MM.1S (cell line): ENCODE measurements around the gene SMCO1.
"Not testable (repeated sequence)": the region's sequence is repeated elsewhere in the genome, so short reads cannot be mapped to it uniquely, and the experiment has no call there.

Source experiments
- DNase-seq: peaks from one replicate; pipeline ENCODE4 v3.0.0-alpha.2; 2015
- H2AFZ ChIP-seq: fragments of 300-600 bp; sonication (generic); 2 replicates; pipeline ENCODE4 v1.6.0; 2016; ENCODE audit warnings: antibody characterized with exemption, low read length
- H3F3A ChIP-seq: fragments of 300-600 bp; sonication (generic); 2 replicates; pipeline ENCODE4 v1.6.1; 2016; ENCODE audit warnings: mild to moderate bottlenecking, antibody characterized with exemption, low read length, moderate library complexity, mixed read lengths; ENCODE audit not compliant: insufficient read depth
- H3K27ac ChIP-seq: fragments of 300-600 bp; sonication (generic); 2 replicates; pipeline ENCODE4 v1.5.1; 2016; ENCODE audit warnings: mild to moderate bottlenecking, low read length
- H3K27me3 ChIP-seq: fragments of 300-600 bp; sonication (generic); replicated peaks from 2 replicates; pipeline ENCODE4 v1.6.0; 2016; ENCODE audit warnings: low read length; ENCODE audit not compliant: insufficient read depth
- H3K36me3 ChIP-seq: fragments of 300-600 bp; sonication (generic); replicated peaks from 2 replicates; pipeline ENCODE4 v1.6.1; 2016; ENCODE audit warnings: mild to moderate bottlenecking, low read length, mixed read lengths; ENCODE audit not compliant: insufficient read depth
- H3K4me1 ChIP-seq: fragments of 300-600 bp; sonication (generic); 2 replicates; pipeline ENCODE4 v1.6.1; 2016; ENCODE audit warnings: low read length, mixed read lengths
- H3K4me2 ChIP-seq: fragments of 300-600 bp; sonication (generic); 2 replicates; pipeline ENCODE4 v1.6.0; 2016; ENCODE audit warnings: low read depth, low read length
- H3K4me3 ChIP-seq: fragments of 300-600 bp; sonication (generic); 2 replicates; pipeline ENCODE4 v1.5.1; 2016; ENCODE audit warnings: low read length, mixed read lengths
- H3K79me2 ChIP-seq: fragments of 300-600 bp; sonication (generic); 2 replicates; pipeline ENCODE4 v1.6.1; 2016; ENCODE audit warnings: mixed run types, low read length, mixed read lengths
- H3K9ac ChIP-seq: fragments of 300-600 bp; sonication (generic); 2 replicates; pipeline ENCODE4 v1.6.1; 2016; ENCODE audit warnings: low read length, mixed read lengths
- H3K9me2 ChIP-seq: fragments of 300-600 bp; sonication (generic); replicated peaks from 2 replicates; pipeline ENCODE4 v1.6.1; 2016; ENCODE audit warnings: mild to moderate bottlenecking, low read length, mixed read lengths; ENCODE audit not compliant: insufficient read depth
- H3K9me3 ChIP-seq: fragments of 300-600 bp; sonication (generic); replicated peaks from 2 replicates; pipeline ENCODE4 v1.6.1; 2016; ENCODE audit warnings: mild to moderate bottlenecking, low read length, mixed read lengths; ENCODE audit not compliant: insufficient read depth
- H4K20me1 ChIP-seq: fragments of 300-600 bp; sonication (generic); 2 replicates; pipeline ENCODE4 v1.6.1; 2016; ENCODE audit warnings: mild to moderate bottlenecking, low read length, moderate library complexity, mixed read lengths; ENCODE audit not compliant: insufficient read depth
- EZH2 ChIP-seq: fragments of 300-600 bp; sonication (generic); optimal IDR thresholded peaks from 2 replicates; pipeline ENCODE3; 2017; ENCODE audit warnings: low read depth, mild to moderate bottlenecking, antibody characterized with exemption, low read length, mixed read lengths
- EZH2phosphoT487 ChIP-seq: fragments of 300-600 bp; sonication (generic); IDR thresholded peaks from 2 replicates; pipeline ENCODE4 v1.6.1; 2018; ENCODE audit warnings: antibody characterized with exemption, low read length
- TF ChIP-seq, protein P1 (sequence below): fragments of 300-600 bp; sonication (generic); IDR thresholded peaks from 2 replicates; pipeline ENCODE4 v1.5.1; 2016; ENCODE audit warnings: antibody characterized with exemption, low read length, mixed read lengths

SMCO1 gene

DNA sequence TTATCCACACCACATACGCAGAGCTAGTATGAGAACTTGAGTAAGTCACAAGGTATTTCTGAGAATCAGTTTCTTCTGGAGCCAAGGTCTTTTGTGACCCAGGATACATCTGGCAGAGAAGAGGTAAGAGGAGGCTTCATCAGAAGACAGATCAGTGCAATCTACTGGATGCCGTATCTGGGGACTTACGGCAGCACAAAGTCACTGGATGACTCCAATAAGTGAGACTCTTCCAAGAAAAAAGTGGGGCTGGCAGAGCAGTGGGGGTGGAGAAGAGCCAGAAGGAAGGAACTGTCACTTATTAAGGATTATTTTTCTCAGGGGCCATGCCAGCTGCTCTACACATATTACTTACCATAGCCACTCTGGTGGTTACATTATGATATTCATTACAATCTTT is 51.3 kb downstream of the SMCO1 start:
- H3F3A ChIP-seq = no peaks in the 10 kb centered on the region
- no peak overlapping the region for H2AFZ ChIP-seq
- H4K20me1 ChIP-seq = no peaks in the 10 kb centered on the region
- H3K9me2 ChIP-seq = no peaks in the 10 kb centered on the region
- no peaks in the 10 kb centered on the region for H3K9me3 ChIP-seq
- H3K4me1 ChIP-seq = no peaks in the 10 kb centered on the region
- DNase-seq = no peak
- no peak overlapping the region for H3K27ac ChIP-seq
- H3K27me3 ChIP-seq = no peaks in the 10 kb centered on the region
- H3K79me2 ChIP-seq = peaks cover 3% of the 10 kb centered on the region; the same call in 1 of the 2 replicates
- H3K4me2 ChIP-seq = no peak overlapping the region
- no peak overlapping the region for H3K9ac ChIP-seq
- no peak for TF ChIP-seq EZH2phosphoT487
- TF ChIP-seq, protein P1, sequence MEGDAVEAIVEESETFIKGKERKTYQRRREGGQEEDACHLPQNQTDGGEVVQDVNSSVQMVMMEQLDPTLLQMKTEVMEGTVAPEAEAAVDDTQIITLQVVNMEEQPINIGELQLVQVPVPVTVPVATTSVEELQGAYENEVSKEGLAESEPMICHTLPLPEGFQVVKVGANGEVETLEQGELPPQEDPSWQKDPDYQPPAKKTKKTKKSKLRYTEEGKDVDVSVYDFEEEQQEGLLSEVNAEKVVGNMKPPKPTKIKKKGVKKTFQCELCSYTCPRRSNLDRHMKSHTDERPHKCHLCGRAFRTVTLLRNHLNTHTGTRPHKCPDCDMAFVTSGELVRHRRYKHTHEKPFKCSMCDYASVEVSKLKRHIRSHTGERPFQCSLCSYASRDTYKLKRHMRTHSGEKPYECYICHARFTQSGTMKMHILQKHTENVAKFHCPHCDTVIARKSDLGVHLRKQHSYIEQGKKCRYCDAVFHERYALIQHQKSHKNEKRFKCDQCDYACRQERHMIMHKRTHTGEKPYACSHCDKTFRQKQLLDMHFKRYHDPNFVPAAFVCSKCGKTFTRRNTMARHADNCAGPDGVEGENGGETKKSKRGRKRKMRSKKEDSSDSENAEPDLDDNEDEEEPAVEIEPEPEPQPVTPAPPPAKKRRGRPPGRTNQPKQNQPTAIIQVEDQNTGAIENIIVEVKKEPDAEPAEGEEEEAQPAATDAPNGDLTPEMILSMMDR = no peak
- no peak overlapping the region for H3K4me3 ChIP-seq
- H3K36me3 ChIP-seq = no peaks in the 10 kb centered on the region; the same call in 1 of the 2 replicates

DNA sequence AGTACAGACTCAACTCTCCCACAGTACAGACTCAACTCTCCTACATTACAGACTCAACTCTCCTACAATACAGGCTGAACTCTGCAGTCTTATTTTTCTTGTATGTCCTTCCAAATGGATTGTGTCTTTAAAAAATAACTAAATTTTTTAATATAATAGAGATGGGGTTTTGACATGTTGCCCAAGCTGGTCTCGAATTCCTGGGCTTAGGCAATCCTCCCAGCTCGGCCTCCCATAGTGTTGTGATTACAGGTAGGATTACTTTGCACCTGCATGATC is 51.7 kb downstream of the SMCO1 start:
- Histone ChIP-seq H3K27ac (no peak overlapping the region), H3K9me2 (no peaks in the 10 kb centered on the region), H3K27me3 (no peaks in the 10 kb centered on the region), H4K20me1 (no peaks in the 10 kb centered on the region), H2AFZ (no peak overlapping the region), H3K4me3 (no peak overlapping the region), H3K4me1 (no peaks in the 10 kb centered on the region), H3F3A (no peaks in the 10 kb centered on the region), H3K9ac (no peak overlapping the region), H3K4me2 (no peak overlapping the region), H3K9me3 (no peaks in the 10 kb centered on the region), H3K36me3 (no peaks in the 10 kb centered on the region), H3K79me2 (no peaks in the 10 kb centered on the region)
- TF ChIP-seq EZH2 (no peak), EZH2phosphoT487 (no peak)
- TF ChIP-seq, protein P1 = no peak
- DNase-seq = no peak

DNA sequence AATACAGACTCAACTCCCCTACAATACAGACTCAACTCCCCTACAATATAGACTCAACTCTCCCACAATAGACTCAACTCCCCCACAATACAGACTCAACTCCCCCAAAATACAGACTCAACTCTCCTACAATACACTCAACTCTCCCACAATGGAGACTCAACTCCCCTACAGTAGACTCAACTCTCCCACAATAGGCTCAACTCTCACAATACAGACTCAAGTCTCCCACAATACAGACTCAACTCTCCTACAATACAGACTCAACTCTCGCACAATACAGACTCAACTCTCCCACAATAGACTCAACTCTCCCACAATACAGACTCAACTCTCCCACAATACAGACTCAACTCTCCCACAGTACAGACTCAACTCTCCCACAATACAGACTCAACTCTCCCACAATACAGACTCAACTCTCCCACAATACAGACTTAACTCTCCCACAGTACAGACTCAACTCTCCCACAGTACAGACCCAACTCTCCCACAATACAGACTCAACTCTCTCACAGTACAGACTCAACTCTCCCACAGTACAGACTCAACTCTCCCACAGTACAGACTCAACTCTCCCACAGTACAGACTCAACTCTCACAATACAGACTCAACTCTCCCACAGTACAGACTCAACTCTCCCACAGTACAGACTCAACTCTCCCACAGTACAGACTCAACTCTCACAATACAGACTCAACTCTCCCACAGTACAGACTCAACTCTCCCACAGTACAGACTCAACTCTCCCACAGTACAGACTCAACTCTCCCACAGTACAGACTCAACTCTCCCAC is 52.3 kb downstream of the SMCO1 start:
- H3K9ac ChIP-seq, H2AFZ ChIP-seq, H3K9me2 ChIP-seq, H3K4me1 ChIP-seq, H4K20me1 ChIP-seq, H3F3A ChIP-seq, H3K36me3 ChIP-seq, H3K27ac ChIP-seq, DNase-seq, H3K9me3 ChIP-seq, H3K27me3 ChIP-seq, H3K4me3 ChIP-seq, H3K4me2 ChIP-seq, H3K79me2 ChIP-seq: not testable (repeated sequence)

DNA sequence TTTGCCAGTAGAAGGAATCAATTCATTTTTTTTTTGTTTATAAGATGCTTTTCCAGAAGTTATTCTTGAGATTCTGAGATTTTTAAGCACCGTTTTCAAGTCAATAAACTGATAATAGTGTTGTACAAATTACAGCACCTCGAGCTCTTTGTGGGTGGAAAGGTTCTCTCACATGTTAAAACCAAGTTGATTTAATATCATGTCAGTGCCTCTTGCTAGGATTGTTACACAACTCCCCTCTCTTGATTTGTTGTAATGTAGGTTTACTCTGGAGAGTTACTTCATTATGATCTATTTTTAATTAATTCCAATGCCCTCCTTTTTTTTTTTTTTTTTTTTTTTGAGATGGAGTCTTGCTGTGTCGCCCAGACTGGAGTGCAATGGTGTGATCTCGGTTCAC is 57.1 kb downstream of the SMCO1 start:
- Histone ChIP-seq H3F3A (no peaks in the 10 kb centered on the region), H3K9ac (no peak overlapping the region), H3K4me3 (no peak overlapping the region), H3K4me2 (no peak overlapping the region), H3K9me2 (no peaks in the 10 kb centered on the region), H3K27ac (no peak overlapping the region), H3K9me3 (no peaks in the 10 kb centered on the region), H4K20me1 (no peaks in the 10 kb centered on the region), H3K79me2 (no peaks in the 10 kb centered on the region), H3K36me3 (no peaks in the 10 kb centered on the region), H2AFZ (no peak overlapping the region), H3K4me1 (no peaks in the 10 kb centered on the region), H3K27me3 (no peaks in the 10 kb centered on the region)
- TF ChIP-seq, protein P1 = no peak
- TF ChIP-seq EZH2phosphoT487 (no peak), EZH2 (no peak)
- DNase-seq = no peak

DNA sequence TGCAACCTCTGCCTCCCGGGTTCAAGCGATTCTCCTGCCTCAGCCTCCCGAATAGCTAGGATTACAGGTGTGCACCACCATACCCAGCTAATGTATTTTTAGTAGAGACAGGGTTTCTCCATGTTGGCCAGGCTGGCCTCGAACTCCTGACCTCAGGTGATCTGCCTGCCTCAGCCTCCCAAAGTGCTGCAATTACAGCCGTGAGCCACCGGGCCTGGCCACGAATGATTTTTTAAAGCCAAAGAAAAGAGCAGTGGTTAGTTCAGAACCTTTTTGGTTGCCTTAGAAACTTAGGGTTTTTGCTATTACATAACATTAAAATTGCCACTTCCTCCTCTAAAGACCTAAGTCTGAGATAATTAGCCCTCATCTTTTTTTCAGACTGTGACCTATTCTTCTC is 57.7 kb downstream of the SMCO1 start:
- not testable (repeated sequence) for H3K27ac ChIP-seq, H3K4me2 ChIP-seq, H2AFZ ChIP-seq, H3K4me3 ChIP-seq, H3K9ac ChIP-seq, H3K36me3 ChIP-seq, H3F3A ChIP-seq, H3K4me1 ChIP-seq, H3K9me2 ChIP-seq, H3K27me3 ChIP-seq, H3K79me2 ChIP-seq, H3K9me3 ChIP-seq, H4K20me1 ChIP-seq, DNase-seq
